GM19328 (cell line): ENCODE measurements around the gene SLC10A1.

Experiments used
- ATAC-seq: cut with Tn5 transposase; IDR thresholded peaks from one replicate; pipeline ENCODE4 v1.9.1; 2021; ENCODE audit warnings: mild to moderate bottlenecking, moderate library complexity; ENCODE audit not compliant: unreplicated experiment

The SLC10A1 gene

GRCh38 chr14:69811227-69811867 is 14.3 kb upstream of the SLC10A1 start:
- no peak for ATAC-seq

GRCh38 chr14:69808919-69809808 is 12.1 kb upstream of the SLC10A1 start:
- ATAC-seq: no peak

- ATAC-seq: no peak
Measured at GRCh38 chr14:69807192-69807591, 10.2 kb upstream of the SLC10A1 start.

- ATAC-seq: no peak
Measured at GRCh38 chr14:69804902-69805301, 7.9 kb upstream of the SLC10A1 start.

GRCh38 chr14:69803753-69804152 is 6.7 kb upstream of the SLC10A1 start:
- no peak for ATAC-seq

- no peak for ATAC-seq
Measured at GRCh38 chr14:69798339-69798735, 1.3 kb upstream of the SLC10A1 start.

- ATAC-seq: no peak
Measured at GRCh38 chr14:69797573-69798338, 715 bp upstream of the SLC10A1 start.

GRCh38 chr14:69795691-69796090 is 1.4 kb downstream of the SLC10A1 start:
- no peak for ATAC-seq

GRCh38 chr14:69794791-69795190 is 2.2 kb downstream of the SLC10A1 start:
- ATAC-seq: no peak

- no peak for ATAC-seq
Measured at GRCh38 chr14:69792887-69793421, 4.1 kb downstream of the SLC10A1 start.

- no peak for ATAC-seq
Measured at GRCh38 chr14:69789118-69789640, 7.9 kb downstream of the SLC10A1 start.

- ATAC-seq: no peak
Measured at GRCh38 chr14:69786603-69787002, 10.4 kb downstream of the SLC10A1 start.

GRCh38 chr14:69784942-69785341 is 12.1 kb downstream of the SLC10A1 start:
- ATAC-seq: no peak

- no peak for ATAC-seq
Measured at GRCh38 chr14:69780952-69781351, 16.1 kb downstream of the SLC10A1 start.

GRCh38 chr14:69780092-69780491 is 16.9 kb downstream of the SLC10A1 start:
- ATAC-seq: no peak

GRCh38 chr14:69779088-69779487 is 18.0 kb downstream of the SLC10A1 start:
- ATAC-seq: no peak

- ATAC-seq: no peak
Measured at GRCh38 chr14:69776875-69777453, 20.1 kb downstream of the SLC10A1 start.

- ATAC-seq: no peak
Measured at GRCh38 chr14:69775012-69775411, 22.0 kb downstream of the SLC10A1 start.

GRCh38 chr14:69773571-69774276 is 23.3 kb downstream of the SLC10A1 start:
- ATAC-seq: no peak
